AG09309 (cell line): ENCODE results near the gene VAC14.

Experiments used
- DNase-seq: peaks from one replicate; pipeline ENCODE4 v3.0.0-alpha.2; 2010; ENCODE audit warnings: low read depth
- H3K4me3 ChIP-seq: 2 replicates; pipeline ENCODE4 v1.5.1; 2011; ENCODE audit warnings: mild to moderate bottlenecking, low read depth, low read length, moderate library complexity; ENCODE audit not compliant: control insufficient read depth
- CTCF ChIP-seq: IDR thresholded peaks from 2 replicates; pipeline ENCODE4 v1.5.1; 2011; ENCODE audit warnings: mild to moderate bottlenecking, low read depth, low read length, inconsistent platforms; ENCODE audit not compliant: insufficient read depth, control insufficient read depth; ENCODE audit errors: missing control alignments

The VAC14 gene

GRCh38 chr16:70700101-70701020 is 100.6 kb downstream of the VAC14 start:
- no peak overlapping the region for H3K4me3 ChIP-seq
- no peak for DNase-seq
- TF ChIP-seq CTCF = no peak

- no peak for TF ChIP-seq CTCF
- no peak overlapping the region for H3K4me3 ChIP-seq
- no peak for DNase-seq
Measured at GRCh38 chr16:70699696-70700095, 101.3 kb downstream of the VAC14 start.

GRCh38 chr16:70698901-70699300 is 102.1 kb downstream of the VAC14 start:
- H3K4me3 ChIP-seq = no peak overlapping the region
- no peak for TF ChIP-seq CTCF
- DNase-seq = no peak

- TF ChIP-seq CTCF = peak; percentile 27
Measured at GRCh38 chr16:70697594-70698170, 103.3 kb downstream of the VAC14 start.

GRCh38 chr16:70696952-70697593 is 103.9 kb downstream of the VAC14 start:
- DNase-seq = no peak
- no peak overlapping the region for H3K4me3 ChIP-seq
- no peak for TF ChIP-seq CTCF

More at GRCh38 chr16:70697594-70698170, 103.3 kb downstream of the VAC14 start:
- DNase-seq = no peak
- H3K4me3 ChIP-seq = no peak overlapping the region

- no peak overlapping the region for H3K4me3 ChIP-seq
- DNase-seq = no peak
- no peak for TF ChIP-seq CTCF
Measured at GRCh38 chr16:70696355-70696754, 104.6 kb downstream of the VAC14 start.
